Islet of Langerhans (tissue), 1 donor: ENCODE measurements around the gene GRK3.
"Not testable (repeated sequence)": the region's sequence is repeated elsewhere in the genome, so short reads cannot be mapped to it uniquely, and the experiment has no call there.

Experiments used
- FAIRE-seq: peaks from one replicate; lab custom pipeline; 2011; peaks lifted over from hg19 to GRCh38; lab: Jason Lieb, UNC

GRK3 gene

DNA sequence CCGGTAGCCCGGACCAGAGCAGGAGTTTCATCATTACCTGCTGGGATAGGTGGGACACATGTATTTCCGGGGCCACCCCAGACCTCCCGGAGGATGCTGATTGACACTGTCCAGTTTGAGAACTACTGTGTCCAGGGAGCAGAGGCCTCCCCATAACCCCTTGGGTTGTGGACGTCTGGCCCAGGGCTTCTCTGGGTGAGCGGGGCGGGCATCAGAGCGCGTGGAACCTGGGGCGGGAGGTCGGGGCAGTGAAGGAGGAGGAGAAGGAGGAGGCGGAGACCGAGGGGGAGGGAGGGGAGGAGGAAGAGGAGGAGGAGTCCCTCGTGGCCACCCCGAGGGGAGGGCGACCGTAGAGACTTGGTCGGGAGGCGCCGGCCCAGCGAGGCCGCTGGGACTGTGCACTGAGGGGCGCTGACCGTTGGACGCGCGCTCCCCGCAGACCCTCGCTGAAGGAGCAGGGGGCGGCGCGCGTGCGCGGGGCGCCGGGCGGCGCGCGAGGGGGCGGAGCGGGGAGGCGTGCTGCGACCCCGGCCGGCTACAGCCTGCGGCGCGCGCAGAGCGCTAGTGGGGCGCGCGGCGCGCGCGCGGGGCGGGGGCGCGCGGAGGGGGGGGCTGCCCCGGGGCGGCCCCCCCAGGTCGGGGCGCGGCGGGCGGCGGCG, at the start of gene GRK3:
Gene GRK3 (plus strand): TSS at position 356 of the 659 bp plus-strand sequence. CDS start 366 bp downstream, outside the sequence.
- no peak for FAIRE-seq

GRCh38 chr22:25518000-25518663, 46.3 kb upstream of the GRK3 start:
- no peak for FAIRE-seq

DNA sequence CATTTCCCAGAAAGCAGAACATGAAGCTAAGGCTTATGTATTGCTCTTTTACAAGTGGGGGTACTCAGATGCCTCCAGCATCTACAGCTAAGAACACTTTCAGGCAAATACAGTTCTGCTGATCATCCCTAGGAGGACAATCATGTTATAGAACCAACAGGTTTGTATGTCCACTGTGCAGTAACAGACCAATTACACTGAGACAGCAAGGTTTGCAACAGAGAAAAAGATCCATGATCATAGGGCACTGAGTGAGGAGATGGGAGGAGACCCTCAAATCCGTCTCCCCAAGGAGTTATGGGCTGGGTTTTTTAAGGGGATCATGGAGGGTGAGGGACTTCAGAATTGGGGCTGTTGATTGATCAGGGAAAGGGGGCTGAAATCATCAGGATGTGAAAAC, 39.1 kb upstream of the GRK3 start:
- no peak for FAIRE-seq

- FAIRE-seq: peak; percentile 58
These were observed 38.5 kb upstream of the GRK3 start for GRCh38 chr22:25525804-25526584.

GRCh38 chr22:25527016-25527415, 37.5 kb upstream of the GRK3 start:
- FAIRE-seq: not testable (repeated sequence)

GRCh38 chr22:25528068-25528467, 36.4 kb upstream of the GRK3 start:
- FAIRE-seq: not testable (repeated sequence)

DNA sequence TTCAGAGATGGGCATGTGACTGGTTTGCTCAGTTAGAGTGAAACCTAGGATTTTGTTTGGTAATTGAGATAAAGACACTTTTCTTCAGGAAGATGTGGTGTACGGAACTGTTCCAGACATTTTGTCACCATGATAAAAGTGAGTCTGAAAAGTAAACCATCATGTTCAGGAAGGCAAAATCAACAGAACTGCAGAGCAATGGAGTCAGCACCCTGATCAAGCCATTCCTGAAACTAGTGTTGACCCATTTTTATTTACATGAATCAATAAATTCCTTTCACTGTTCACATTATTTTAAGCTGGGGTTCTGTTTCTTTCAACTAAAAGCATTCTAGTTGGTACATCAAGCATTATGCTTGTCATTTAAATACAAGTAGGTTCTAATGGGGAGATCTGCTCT, 35.4 kb upstream of the GRK3 start:
- FAIRE-seq: not testable (repeated sequence)

DNA sequence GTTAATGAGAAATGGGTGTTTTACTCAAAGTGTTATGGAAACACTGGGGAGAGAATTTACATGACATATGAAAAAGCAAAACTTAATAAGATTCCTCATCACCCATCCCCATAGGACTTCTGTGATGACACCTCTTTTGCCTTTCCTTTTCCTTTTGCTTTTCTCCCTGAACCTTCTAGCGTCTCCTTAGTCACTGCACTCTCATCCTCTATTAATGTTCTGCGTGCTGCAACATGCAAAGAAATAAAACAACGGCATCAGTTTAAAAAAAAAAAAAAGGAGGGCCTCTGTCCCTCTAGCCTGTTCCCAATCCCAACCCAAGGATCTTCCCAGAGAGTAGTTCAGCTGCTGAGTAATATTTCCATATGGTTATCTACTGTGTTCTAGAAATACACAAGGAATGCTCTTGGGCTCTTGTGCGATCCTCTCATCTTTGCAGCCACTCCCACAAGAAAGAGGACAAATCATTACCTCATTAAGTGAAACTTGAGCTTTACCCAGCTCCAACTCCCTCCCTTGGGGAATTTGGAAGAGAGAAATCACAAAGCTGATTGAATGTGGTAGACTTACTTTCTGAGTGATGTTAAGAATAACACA, 34.8 kb upstream of the GRK3 start:
- not testable (repeated sequence) for FAIRE-seq

DNA sequence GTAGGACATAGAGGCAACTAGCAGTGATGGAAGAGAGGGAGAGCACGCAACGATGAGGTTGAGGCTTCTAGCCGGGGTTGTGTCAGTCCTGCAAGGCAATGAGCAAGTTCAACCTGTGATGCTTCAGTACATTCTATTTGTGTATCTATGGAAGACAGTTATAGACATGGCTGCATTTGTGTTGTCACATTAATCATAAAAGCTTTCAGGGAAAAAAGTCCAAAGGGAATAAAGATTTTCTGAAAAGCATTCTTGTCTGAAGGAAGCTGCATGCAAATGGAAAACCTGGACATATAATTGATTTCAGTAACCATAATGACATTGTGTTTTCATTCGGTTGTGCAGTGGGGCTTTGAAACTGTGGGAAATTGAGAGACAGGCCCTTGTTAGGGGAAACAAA, 32.8 kb upstream of the GRK3 start:
- FAIRE-seq: not testable (repeated sequence)

DNA sequence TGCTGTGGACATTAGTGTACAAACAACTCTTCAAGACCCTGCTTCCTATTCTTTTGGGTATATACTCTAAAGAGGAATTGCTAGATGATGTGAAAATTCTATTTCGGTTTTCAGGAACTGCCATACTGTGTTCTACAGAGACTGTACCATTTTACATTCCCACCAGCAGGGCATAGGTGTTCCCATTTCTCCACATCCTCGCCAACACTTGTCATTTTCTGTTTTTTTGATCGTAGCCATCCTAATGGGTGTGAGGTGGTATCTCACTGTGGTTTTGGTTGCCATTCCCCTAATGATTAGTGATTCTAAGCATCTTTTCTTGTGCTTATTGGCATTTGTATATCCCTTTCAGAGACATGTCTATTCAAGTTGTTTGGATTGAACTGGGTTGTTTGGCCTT, 29.8 kb upstream of the GRK3 start:
- no peak for FAIRE-seq

GRCh38 chr22:25536589-25536988, 27.9 kb upstream of the GRK3 start:
- no peak for FAIRE-seq

DNA sequence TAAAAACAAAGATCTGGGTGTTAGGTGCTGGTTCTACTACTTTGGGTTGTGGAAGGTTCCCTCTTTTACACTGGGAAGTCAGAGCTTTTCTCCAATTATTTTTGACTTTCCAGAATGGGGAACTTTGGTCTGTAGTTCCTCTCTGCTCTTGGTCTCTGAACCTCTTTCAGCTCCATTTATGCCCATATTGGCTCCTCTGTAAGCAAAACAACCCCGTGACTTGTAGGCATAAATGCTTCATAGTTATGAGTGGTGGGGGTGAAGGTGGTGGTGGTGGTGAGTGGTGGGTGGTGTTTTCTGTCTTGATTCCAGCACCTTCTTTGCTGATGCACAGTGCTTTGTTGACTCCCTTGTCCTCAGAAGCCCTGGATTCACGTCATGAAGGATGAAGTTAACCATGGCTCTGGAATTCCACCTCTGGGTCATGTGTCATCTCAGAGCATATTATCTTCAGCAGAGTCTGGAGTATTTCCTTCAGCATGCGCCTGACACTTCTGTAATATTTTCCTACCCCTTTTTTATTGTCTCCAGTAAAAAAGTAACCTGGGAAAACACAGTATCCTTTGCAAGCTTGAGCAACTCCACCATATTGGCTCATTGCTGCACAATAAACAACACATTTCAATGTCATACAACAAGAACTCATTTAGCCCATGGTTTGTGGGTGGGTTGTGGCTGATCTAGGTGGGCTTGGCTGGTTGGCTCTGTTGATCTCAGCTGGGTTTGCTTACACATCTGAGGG, 24.1 kb upstream of the GRK3 start:
- FAIRE-seq: no peak

GRCh38 chr22:25540908-25541660, 23.4 kb upstream of the GRK3 start:
- FAIRE-seq: no peak

- no peak for FAIRE-seq
These were observed 22.3 kb upstream of the GRK3 start for GRCh38 chr22:25542191-25542590.

DNA sequence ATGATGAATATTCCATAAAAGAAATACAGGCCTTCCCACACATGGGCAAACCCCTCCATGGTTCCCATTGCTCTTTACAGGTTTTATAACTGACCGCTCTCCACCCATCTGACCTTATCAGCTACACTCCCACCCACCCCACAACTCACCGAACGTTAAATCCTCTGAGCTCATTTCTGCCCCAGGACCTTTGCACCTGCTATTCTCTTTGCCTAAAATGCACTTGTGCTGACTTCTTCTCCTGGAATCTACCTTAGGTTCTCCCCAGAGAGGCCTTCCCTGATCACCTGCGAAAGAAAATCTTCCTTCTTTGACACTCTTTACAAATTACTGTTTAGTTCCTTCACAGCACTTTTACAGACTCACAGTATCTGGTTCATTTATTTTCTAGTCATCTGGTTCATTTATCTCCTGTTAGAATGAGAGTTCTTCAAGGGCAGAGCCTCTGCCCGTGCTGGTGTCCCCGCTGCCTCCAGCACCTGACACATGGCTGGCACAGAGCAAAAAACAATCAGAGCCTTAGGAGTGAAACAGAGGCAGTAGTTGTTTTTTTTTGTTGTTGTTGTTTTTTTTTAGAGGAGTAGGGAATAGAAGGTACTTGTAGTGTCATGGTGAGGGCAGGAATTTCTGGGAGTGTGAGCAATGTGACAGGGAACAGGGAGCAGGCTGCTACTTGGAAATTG, 21.6 kb upstream of the GRK3 start:
- FAIRE-seq: no peak

- no peak for FAIRE-seq
These were observed 19.3 kb upstream of the GRK3 start for GRCh38 chr22:25545146-25545545.

DNA sequence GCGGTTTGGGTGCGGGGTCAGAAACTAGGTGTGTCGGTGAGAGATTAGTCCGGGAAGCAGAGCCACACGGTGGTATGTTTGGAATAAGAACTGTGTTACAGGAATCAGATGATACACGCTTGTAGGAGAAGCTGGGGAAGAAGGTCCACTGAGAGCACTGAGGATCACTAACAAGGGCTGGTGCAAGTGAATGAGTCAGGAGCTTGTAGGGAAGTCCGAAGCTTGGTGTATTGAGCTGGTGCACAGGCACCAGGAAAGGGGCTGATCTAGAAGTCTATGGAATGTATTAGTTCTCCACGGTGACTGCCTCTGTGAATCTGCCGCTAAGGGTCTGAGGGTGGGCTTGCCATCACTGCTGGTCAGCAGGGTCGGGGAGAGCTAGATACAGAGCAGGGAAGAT, 18.8 kb upstream of the GRK3 start:
- no peak for FAIRE-seq

DNA sequence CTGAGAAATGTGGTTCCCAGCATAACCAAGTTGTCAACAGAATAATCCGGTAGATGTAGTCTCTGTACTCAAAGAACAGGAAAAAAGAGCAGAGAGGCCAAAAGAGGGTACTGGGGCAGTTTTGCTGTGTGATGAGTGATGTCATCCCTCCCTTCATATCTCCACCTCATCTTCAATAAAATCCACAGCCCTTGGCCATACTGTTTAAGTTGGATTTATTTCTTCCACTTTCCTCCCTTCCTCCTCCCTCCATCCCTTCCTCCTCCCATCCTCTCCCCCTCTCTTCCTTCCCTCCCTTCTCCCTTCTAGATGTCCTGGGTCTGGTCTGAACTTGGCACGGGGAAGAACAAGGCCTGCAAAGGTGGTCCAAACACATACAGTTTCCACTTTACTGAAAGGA, 18.2 kb upstream of the GRK3 start:
- FAIRE-seq: no peak

- no peak for FAIRE-seq
These were observed 17.7 kb upstream of the GRK3 start for GRCh38 chr22:25546751-25547150.

DNA sequence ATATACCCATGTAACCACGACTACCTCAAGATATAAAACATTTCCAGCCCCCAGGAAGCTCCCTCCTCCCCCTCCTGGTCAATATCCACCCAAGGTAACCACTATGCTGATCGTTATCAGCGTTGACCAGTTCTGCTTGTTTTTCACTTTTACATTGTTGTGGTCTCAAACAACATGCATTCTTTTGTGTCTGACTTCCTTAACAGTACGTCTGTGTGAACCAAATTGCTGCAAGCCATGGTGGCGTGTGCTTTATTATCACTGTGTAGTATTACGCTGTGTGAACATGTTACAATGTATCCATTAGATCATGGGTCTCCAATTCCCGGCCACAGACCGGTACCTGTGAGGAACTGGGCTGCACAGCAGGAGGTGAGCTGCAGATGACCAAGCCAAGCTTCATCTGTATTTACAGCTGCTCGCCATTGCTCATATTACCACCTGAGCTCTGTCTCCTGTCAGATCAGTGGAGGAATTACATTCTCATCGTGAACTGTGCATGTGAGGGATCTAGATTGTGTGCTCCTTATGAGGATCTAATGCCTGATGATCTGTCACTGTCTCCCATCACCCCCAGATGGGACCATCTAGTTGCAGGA, 15.5 kb upstream of the GRK3 start:
- no peak for FAIRE-seq
